ENCODE measurements around the gene ENPP1.
"Not testable (repeated sequence)": the region's sequence is repeated elsewhere in the genome, so short reads cannot be mapped to it uniquely, and the experiment has no call there.

Gene ENPP1

GRCh38 chr6:131832363-131832762, 24.5 kb downstream of the ENPP1 start:
- no peak for DNase-seq

DNA sequence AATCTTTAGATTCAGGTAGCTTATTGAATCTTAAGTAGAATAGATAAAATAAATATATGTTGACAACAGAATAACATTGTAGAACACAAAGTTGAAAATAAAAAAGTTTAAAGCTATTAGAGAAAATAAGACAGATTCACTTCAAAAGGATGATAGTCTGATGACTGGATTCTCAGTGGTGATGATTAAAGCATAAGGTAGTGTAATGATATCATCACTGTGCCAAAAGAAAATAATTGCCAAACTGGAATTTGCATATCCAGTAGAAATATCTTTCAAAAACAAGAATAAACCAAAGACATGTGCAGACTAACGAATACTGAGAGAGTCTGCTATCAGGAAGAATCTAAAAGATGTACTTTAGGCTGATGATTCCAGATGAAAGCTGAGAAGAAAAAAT, 30.2 kb downstream of the ENPP1 start:
- no peak for DNase-seq

- DNase-seq, result no peak
Measured at GRCh38 chr6:131839388-131839787, 31.6 kb downstream of the ENPP1 start.

GRCh38 chr6:131840441-131840840, 32.6 kb downstream of the ENPP1 start:
- no peak for DNase-seq

DNA sequence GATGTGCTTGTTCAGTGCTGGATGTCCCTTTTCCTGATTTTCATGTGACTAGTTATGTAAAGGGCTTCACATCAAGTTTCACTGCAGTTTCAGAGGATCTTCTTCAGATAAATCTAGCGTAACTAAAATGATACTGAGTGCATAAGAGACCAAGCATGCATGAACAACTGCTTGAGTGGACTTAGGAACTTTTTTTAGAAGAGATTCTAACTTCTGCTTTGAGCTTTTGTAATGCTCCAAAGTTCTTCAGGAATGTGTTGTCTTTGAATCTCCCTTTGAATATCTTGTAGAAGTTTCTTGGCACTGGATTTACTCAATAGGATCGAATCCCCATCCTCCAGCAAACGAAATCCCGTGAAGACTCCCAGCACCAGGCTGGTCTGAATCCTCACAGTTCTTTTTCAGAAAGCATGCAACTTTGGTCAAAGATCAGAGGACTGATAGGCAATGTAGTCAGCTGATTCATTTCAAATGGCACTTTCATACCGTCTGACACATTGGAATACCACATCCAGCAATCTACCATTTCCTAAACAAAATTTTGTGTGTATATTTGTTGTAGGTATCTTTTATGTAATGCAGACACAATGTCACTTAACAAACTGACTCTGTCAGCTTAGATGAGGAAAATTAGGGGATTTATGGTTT, 33.2 kb downstream of the ENPP1 start:
- DNase-seq, result no peak

DNA sequence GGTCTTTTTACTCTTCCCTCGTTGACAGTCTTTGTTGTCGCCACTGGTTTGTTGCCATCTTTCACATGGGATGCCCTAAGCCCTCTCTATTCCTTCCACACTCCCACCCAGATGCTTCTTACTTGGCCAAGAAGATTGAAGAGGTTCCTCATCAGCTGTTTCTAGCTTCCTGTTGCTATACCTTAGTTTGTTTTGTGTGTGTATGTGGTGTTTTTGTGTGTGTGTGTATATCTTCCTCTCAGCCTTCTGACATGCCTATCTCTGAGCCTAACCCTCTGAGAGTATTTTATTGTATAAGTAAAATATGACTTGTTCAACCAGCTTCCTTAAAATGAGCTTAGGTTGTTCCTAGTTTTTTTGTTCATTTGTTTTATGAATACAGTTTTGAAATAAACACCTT, 35.9 kb downstream of the ENPP1 start:
- no peak for DNase-seq

DNA sequence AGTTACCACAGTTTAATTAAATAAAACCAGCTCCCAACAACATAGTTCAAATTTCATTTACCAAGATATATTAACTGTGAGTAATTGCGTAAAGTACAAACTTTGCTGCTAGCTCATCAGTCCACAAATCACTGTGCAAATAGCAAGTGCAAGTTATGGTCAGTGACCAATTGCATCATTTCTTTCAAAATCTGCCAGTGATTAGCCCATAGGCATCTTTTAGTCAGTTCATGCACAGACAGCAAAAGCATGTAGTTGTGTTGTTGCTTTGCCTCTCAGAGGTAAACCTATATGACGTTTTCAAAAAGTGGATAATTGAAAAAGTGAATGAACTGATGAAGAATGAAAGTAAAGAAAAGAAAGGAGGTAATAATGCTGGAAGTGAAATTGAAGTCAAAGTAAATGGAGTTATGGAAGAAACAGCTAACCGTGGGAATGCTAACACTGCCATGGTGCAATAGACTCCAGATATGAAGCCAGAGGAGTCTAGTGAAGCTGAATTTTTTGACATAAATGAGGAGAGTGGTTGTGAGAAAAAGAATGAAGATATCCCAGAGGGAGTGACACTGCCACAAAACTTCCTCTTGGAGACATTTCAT, 36.5 kb downstream of the ENPP1 start:
- no peak for DNase-seq

GRCh38 chr6:131846023-131846663, 38.3 kb downstream of the ENPP1 start:
- DNase-seq, result no peak

DNA sequence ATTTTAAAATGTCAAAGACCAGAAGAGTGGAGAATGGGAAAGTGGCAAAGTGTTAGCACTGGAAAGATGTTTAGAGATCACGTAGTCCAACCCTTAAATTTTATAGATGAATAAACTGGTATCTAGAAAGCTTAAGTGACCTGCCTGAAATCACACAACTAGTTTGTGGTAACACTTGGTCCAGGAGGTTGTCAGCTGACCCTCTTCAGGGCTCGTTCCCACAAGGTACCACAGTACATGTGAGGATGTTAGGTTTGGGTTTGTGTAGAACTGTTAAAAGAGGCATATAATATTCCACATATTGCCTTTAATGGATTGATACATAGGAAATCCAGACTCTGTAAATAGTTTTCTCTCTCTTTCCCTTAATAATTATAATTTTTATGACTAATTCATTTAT, 39.1 kb downstream of the ENPP1 start:
- no peak for DNase-seq

DNA sequence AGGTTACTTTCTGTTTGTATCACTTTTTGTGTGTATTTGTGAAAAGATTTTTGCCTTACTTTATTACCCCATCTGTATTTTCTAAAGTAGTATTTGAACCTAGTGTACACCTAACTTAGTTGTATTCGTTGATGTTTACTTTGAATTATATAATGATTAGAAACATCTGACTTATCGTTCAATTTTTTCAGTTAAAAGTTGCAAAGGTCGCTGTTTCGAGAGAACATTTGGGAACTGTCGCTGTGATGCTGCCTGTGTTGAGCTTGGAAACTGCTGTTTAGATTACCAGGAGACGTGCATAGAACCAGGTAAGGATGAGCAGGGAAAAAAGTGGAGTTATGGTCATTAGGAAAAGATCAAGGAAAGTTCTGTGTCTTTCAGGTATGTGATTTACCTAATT, 42.0 kb downstream of the ENPP1 start:
- no peak for DNase-seq

DNA sequence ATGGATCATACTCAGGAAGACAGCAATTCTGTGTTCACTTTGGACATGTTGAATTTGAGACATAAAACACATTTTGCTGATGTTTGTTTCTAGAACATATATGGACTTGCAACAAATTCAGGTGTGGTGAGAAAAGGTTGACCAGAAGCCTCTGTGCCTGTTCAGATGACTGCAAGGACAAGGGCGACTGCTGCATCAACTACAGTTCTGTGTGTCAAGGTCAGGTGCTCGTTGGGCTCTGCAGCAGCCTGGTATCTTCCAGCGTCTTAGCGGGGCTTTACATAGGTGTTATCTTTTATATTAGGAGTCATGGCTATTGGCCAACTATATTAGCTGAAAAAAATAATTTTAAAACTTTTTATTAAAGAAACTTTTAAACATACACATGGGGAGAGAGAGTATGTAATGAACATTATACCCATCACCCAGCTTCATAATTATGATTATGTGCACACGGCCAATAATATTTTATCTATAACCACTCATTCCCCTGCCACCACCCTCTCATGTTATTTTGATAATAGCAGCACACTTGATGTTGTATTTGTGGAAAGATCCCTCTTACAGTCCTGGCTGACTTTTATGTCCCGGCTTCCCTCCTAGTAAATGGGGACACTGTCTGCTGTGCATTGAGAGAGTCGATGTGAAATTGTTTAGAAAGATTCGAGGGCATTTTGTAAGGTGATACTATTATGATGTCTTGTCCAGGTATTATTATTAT, 43.4 kb downstream of the ENPP1 start:
- DNase-seq, result no peak

- DNase-seq, result no peak
Measured at GRCh38 chr6:131852200-131852599, 44.4 kb downstream of the ENPP1 start.

DNA sequence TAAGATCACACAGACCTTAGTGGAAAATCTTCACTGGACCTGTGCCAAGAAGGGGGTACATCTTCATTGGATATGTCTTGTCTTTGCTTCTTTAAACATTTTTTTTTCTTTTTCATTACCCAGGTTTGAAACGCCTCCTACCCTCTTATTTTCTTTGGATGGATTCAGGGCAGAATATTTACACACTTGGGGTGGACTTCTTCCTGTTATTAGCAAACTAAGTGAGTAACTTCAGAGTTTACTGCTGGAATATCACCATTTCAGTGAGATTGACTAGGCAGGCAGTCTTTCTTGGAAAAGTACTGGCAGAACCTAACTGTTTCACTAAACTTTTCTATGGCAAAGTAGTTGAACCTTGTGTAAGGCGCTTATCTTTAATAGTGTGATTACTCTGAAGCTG, 47.0 kb downstream of the ENPP1 start:
- DNase-seq, result no peak

GRCh38 chr6:131858765-131859415, 51.1 kb downstream of the ENPP1 start:
- no peak for DNase-seq

GRCh38 chr6:131859658-131860057, 51.8 kb downstream of the ENPP1 start:
- not testable (repeated sequence) for DNase-seq

DNA sequence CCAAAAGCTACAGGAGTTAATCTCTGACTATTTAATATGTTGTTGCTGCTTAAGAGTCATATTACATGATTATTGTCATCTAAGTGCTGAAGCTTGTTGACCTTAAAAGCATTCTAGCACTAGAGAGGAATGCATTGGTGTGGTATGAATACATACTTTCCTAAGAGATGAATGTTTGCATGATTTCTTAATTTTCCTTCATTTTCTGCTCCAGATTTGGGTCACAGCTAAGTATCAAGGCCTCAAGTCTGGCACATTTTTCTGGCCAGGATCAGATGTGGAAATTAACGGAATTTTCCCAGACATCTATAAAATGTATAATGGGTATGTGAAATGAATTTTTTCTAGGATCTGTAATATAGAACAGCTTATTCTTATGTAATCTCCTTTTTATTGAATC, 53.6 kb downstream of the ENPP1 start:
- no peak for DNase-seq

GRCh38 chr6:131862476-131862875, 54.7 kb downstream of the ENPP1 start:
- DNase-seq, result no peak

GRCh38 chr6:131867744-131868143, 59.9 kb downstream of the ENPP1 start:
- DNase-seq, result no peak

- DNase-seq, result no peak
Measured at GRCh38 chr6:131868836-131869235, 61.0 kb downstream of the ENPP1 start.

GRCh38 chr6:131875647-131876046, 67.8 kb downstream of the ENPP1 start:
- DNase-seq, result no peak

DNA sequence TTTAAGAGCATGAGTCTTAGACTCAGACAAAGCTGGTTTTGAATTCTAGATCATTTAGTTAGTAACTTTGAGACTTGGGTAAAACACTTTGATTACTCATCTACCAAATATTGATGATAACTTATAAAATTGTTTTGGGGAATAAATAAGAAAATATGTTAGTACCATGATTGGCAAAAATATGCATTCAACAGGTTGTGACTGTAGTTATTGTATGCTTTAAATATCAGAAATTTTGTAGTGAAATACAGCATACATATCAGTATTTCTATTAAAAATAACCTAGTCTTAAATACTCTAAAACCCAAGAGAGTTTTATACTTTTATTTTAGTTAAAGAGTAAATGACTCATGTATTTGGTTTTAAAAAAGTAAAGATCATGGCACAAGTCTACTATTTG, 68.7 kb downstream of the ENPP1 start:
- no peak for DNase-seq

DNA sequence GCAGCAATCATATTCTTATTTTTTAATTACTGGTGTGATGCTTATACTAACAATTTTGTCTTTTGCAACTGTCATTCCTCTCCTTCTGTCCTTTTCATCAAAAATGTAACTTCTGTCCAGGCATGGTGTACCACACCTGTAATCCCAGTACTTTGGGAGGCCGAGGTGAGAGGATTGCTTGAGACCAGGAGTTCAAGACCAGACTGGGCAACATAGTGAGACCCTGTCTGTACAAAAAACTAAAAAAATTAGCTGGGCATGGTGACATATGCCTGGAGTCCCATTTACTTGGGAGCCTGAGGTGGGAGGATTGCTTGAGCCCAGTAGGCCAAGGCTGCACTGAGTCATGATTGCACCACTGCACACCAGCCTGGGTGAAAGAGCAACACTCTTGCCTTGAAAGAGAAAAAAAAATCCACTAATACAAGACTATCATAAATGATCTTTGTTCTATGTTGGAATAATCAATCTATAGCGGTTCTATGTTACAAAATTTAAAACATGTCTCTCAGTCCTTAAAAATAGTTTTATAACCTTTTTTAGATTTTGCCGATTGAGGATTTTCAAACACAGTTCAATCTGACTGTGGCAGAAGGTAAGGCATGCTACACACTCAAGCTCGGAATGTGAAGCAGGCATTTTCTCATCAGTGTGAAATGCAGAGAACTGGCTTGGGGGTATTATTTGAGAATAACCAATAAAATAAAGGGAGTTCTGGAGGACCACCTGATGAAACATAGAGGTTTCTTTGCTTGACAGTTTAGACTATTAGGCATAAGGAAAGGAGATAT, 70.4 kb downstream of the ENPP1 start:
- no peak for DNase-seq

- DNase-seq, result no peak
Measured at GRCh38 chr6:131883016-131883415, 75.2 kb downstream of the ENPP1 start.

All from NCI-H1092 (cell line).